Dermis microvascular lymphatic vessel endothelial cell (primary cell): ENCODE data around the gene MCEE. TPM values are rescaled to one million over a fixed set of nuclear protein-coding genes. Genes with fewer than 3 reads are reported as not detected.

Source experiments
- total RNA-seq: library from RNA; depleted of rRNA; stranded (reverse); fragments of >200 nt; gene quantifications from 2 replicates; pipeline ENCODE4 v1.2.1, GENCODE V29; 2014

The MCEE gene
- total RNA-seq, 1 donor from 2014 or later, result 9.8 TPM

Other genes starting within 250 kb of the MCEE start
- gene VAX2, start 229.7 kb downstream of the MCEE start, total RNA-seq, result not detected in 2 replicates
- gene ATP6V1B1, start 194.3 kb downstream of the MCEE start, total RNA-seq, result 0.25 TPM in 1 of 2 replicates, not detected in the other
- gene ANKRD53, start 151.6 kb downstream of the MCEE start, total RNA-seq, result 0.13 and 0.38 TPM in 2 replicates
- 22.2 and 31.5 TPM in 2 replicates for gene TEX261, start 135.4 kb downstream of the MCEE start, total RNA-seq
- gene NAGK, start 61.6 kb downstream of the MCEE start, total RNA-seq, result 51.0 and 72.4 TPM in 2 replicates
- 10.6 and 11.7 TPM in 2 replicates for gene MPHOSPH10, start 405 bp upstream of the MCEE start, total RNA-seq
- gene PAIP2B, start 96.9 kb upstream of the MCEE start, total RNA-seq, result 1.0 and 1.3 TPM in 2 replicates
- 75.6 and 77.1 TPM in 2 replicates for gene ZNF638, start 201.6 kb upstream of the MCEE start, total RNA-seq